ENCODE data around the gene PCDH12. TPM values are rescaled to one million over a fixed set of nuclear protein-coding genes. Genes with fewer than 3 reads are reported as not detected.

PCDH12 gene
- total RNA-seq, 1 experiment from 2014 or later = not detected

DNA sequence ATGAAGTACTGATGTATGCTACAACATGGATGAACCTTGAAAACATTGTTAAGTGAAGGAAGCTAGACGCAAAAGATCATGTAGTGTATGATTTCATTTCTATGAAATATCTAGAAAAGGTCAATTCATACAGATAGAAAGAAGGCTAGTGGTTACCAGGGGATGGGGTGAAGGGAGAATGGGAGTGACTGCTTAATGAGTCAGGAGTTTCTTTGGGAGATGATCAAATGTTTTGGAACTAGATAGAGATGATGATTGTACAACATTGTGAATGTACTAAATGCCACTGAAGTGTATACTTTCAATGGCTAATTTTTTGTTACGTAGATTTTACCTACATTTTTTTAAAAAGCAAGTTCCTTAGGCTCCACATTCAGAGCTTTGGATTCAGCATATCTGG lies 49.2 kb downstream of the PCDH12 start:
- no peak for DNase-seq (ENCODE audit: low spot score)

GRCh38 chr5:141906972-141907371 lies 51.0 kb downstream of the PCDH12 start:
- no peak for DNase-seq (ENCODE audit: low spot score)

DNA sequence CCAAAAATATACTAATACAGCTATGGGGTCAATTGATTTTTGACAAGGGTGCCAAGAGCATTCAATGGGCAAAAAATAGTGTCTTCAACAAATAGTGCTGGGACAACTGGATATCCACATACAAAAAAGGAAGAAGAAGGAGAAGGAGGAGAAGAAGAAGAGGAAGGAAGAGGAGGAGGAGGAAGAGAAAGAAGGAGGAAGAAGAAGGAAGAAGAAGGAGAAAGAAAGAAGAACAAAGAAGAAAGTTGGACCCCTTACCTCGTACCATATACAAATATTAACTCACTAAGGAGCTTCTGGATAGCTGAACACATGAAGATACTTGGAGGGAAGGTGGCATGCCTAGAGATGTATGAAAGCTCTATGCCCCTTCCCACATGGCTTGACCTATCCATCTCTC lies 51.5 kb downstream of the PCDH12 start:
- DNase-seq (ENCODE audit: low spot score) = no peak

- no peak for DNase-seq (ENCODE audit: low spot score)
Measured at GRCh38 chr5:141904551-141904950, 53.5 kb downstream of the PCDH12 start.

GRCh38 chr5:141903261-141903660 lies 54.7 kb downstream of the PCDH12 start:
- no peak for DNase-seq (ENCODE audit: low spot score)

GRCh38 chr5:141902015-141902814 lies 55.8 kb downstream of the PCDH12 start:
- no peak for DNase-seq (ENCODE audit: low spot score)

GRCh38 chr5:141898448-141899049 lies 59.5 kb downstream of the PCDH12 start:
- no peak for DNase-seq (ENCODE audit: low spot score)

DNA sequence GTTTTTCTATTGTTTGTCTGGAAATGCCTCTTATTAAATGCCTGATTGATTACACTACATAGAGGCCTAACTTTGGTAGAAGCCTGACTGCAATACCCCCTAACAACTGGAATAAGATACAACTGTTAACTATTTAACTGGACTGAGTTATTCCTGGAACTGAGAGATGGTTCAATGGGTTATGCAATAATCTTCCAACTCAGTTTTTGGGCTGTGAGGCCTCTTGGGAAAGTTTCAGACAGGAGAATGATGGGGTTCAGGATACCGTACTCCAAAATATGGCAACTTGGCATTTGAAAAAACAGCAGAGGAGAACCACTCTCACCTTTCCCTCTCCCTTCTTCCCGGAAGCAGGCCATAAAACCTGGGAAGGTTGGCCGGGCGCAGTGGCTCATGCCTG lies 60.6 kb downstream of the PCDH12 start:
- DNase-seq (ENCODE audit: low spot score) = no peak

Other genes with a start within 250 kb of the PCDH12 start
- 108 and 131 TPM in 2 replicates for gene PCDH1, start 79.8 kb downstream of the PCDH12 start, total RNA-seq (2014; rRNA removed; shearing (Covaris generic))
- gene DELE1, start 34.3 kb downstream of the PCDH12 start, total RNA-seq (2014; rRNA removed; shearing (Covaris generic)) = 78.2 and 84.7 TPM in 2 replicates
- 12.0 and 17.5 TPM in 2 replicates for gene RNF14, start 10.9 kb upstream of the PCDH12 start, total RNA-seq (2014; rRNA removed; shearing (Covaris generic))
- gene GNPDA1, start 54.8 kb upstream of the PCDH12 start, total RNA-seq (2014; rRNA removed; shearing (Covaris generic)) = 34.0 and 37.3 TPM in 2 replicates
- gene NDFIP1, start 150.6 kb upstream of the PCDH12 start, total RNA-seq (2014; rRNA removed; shearing (Covaris generic)) = 23.4 and 26.8 TPM in 2 replicates

Measured in HT-29 (cell line).